GM23338 (cell line): ENCODE measurements around the gene ADIPOQ. TPM values are rescaled to one million over a fixed set of nuclear protein-coding genes. Genes with fewer than 3 reads are reported as not detected.

Source experiments
- ATAC-seq: fragments of 200-7000 bp; cut with Tn5 transposase; 3 replicates; pipeline ENCODE4 v1.9.1; 2020
- DNase-seq: peaks from one replicate; pipeline ENCODE4 v3.0.0-alpha.2; 2015; ENCODE audit warnings: low spot score
- H2AFZ ChIP-seq: fragments of 200-600 bp; sonication (generic); 2 replicates; pipeline ENCODE4 v1.8.0; 2016; ENCODE audit warnings: antibody characterized with exemption, mild to moderate bottlenecking, moderate library complexity
- H3F3A ChIP-seq: fragments of 200-600 bp; sonication (generic); replicated peaks from 2 replicates; pipeline ENCODE4 v1.8.0; 2017; ENCODE audit warnings: antibody characterized with exemption, mixed run types, low read depth
- H3K27ac ChIP-seq: fragments of 200-600 bp; sonication (generic); 2 replicates; pipeline ENCODE4 v1.6.1; 2016; ENCODE audit warnings: low read depth
- H3K27me3 ChIP-seq: fragments of 200-600 bp; sonication (generic); 2 replicates; pipeline ENCODE4 v1.8.0; 2016; ENCODE audit warnings: mild to moderate bottlenecking, mixed run types, moderate library complexity; ENCODE audit not compliant: insufficient read depth
- H3K36me3 ChIP-seq: fragments of 200-600 bp; sonication (generic); 2 replicates; pipeline ENCODE4 v1.8.0; 2016; ENCODE audit warnings: mild to moderate bottlenecking; ENCODE audit not compliant: insufficient read depth
- H3K4me1 ChIP-seq: fragments of 200-600 bp; sonication (generic); 2 replicates; pipeline ENCODE4 v1.8.0; 2016; ENCODE audit warnings: mild to moderate bottlenecking, moderate library complexity; ENCODE audit not compliant: insufficient read depth
- H3K4me2 ChIP-seq: fragments of 200-600 bp; sonication (generic); 2 replicates; pipeline ENCODE4 v1.7.1; 2017; ENCODE audit warnings: mixed run types
- H3K4me3 ChIP-seq: fragments of 200-600 bp; sonication (generic); 2 replicates; pipeline ENCODE4 v1.6.1; 2016; ENCODE audit warnings: mixed run types
- H3K79me2 ChIP-seq: fragments of 200-600 bp; sonication (generic); replicated peaks from 2 replicates; pipeline ENCODE4 v1.8.0; 2017; ENCODE audit warnings: mild to moderate bottlenecking; ENCODE audit not compliant: insufficient read depth
- H3K9me2 ChIP-seq: fragments of 200-600 bp; sonication (generic); 2 replicates; pipeline ENCODE4 v1.8.0; 2017; ENCODE audit not compliant: insufficient read depth
- H4K20me1 ChIP-seq: fragments of 200-600 bp; sonication (generic); replicated peaks from 2 replicates; pipeline ENCODE4 v1.8.0; 2017; ENCODE audit warnings: mild to moderate bottlenecking; ENCODE audit not compliant: insufficient read depth
- H3K27ac Mint-ChIP-seq: 2 replicates; pipeline ENCODE4 v1.8.0; 2020; ENCODE audit warnings: inconsistent platforms, mild to moderate bottlenecking, moderate library complexity, mixed read lengths
- H3K27me3 Mint-ChIP-seq: 3 replicates; pipeline ENCODE4 v1.8.0; 2022; ENCODE audit warnings: low read depth, mild to moderate bottlenecking, moderate library complexity, mixed read lengths, inconsistent platforms; ENCODE audit not compliant: insufficient read depth, poor library complexity
- H3K36me3 Mint-ChIP-seq: 3 replicates; pipeline ENCODE4 v1.8.0; 2021; ENCODE audit warnings: low read depth, mild to moderate bottlenecking, inconsistent platforms, moderate library complexity, mixed read lengths
- H3K4me1 Mint-ChIP-seq: 3 replicates; pipeline ENCODE4 v1.8.0; 2020; ENCODE audit warnings: mild to moderate bottlenecking, inconsistent platforms, mixed read lengths
- H3K4me3 Mint-ChIP-seq: 3 replicates; pipeline ENCODE4 v1.8.0; 2021; ENCODE audit warnings: moderate library complexity, mild to moderate bottlenecking, inconsistent platforms, mixed read lengths
- H3K9me3 Mint-ChIP-seq: 3 replicates; pipeline ENCODE4 v1.8.0; 2020; ENCODE audit warnings: moderate library complexity, mild to moderate bottlenecking, inconsistent platforms, mixed read lengths
- CTCF ChIP-seq, 2 experiments: fragments of 200-600 bp in 1 of 2; sonication (generic) in 1 of 2; conservative IDR thresholded peaks; 2 replicates each; pipeline versions ENCODE4 v1.5.1 to v1.6.1; 2016 to 2017; ENCODE audit warnings: antibody characterized with exemption in 2 of 2, low read depth in 2 of 2, mild to moderate bottlenecking in 2 of 2, moderate library complexity in 1 of 2
- EZH2phosphoT487 ChIP-seq: fragments of 200-600 bp; sonication (generic); IDR thresholded peaks from one replicate; pipeline ENCODE4 v1.8.1; 2018; ENCODE audit warnings: antibody characterized with exemption; ENCODE audit not compliant: unreplicated experiment
- JUNB ChIP-seq: IDR thresholded peaks from one replicate; pipeline ENCODE4 v1.6.1; 2016; ENCODE audit warnings: antibody characterized with exemption; ENCODE audit not compliant: unreplicated experiment
- NANOG ChIP-seq: IDR thresholded peaks from 2 replicates; pipeline ENCODE4 v1.6.1; 2016; ENCODE audit warnings: antibody characterized with exemption, borderline replicate concordance
- POLR2AphosphoS5 ChIP-seq: IDR thresholded peaks from 2 replicates; pipeline ENCODE4 v1.6.1; 2016; ENCODE audit warnings: antibody characterized with exemption, low read depth
- REST ChIP-seq: IDR thresholded peaks from one replicate; pipeline ENCODE4 v1.6.1; 2018; ENCODE audit warnings: antibody characterized with exemption; ENCODE audit not compliant: unreplicated experiment
- STAT1 ChIP-seq: IDR thresholded peaks from one replicate; pipeline ENCODE4 v1.6.1; 2016; ENCODE audit warnings: antibody characterized with exemption; ENCODE audit not compliant: unreplicated experiment
- ZNF114 ChIP-seq: fragments of 250-450 bp; sonication (Bioruptor Pico); IDR thresholded peaks from 2 replicates; pipeline ENCODE4 v1.5.0; 2020; ENCODE audit warnings: mild to moderate bottlenecking, moderate library complexity
- ZNF462 ChIP-seq: fragments of 250-450 bp; sonication (Bioruptor Pico); IDR thresholded peaks from 2 replicates; pipeline ENCODE4 v1.5.0; 2020; ENCODE audit warnings: mild to moderate bottlenecking, moderate library complexity
- long read RNA-seq: library from polyadenylated mRNA; unstranded; transcript quantifications from one replicate; pipeline ENCODE4 v2.0.0, GENCODE V29; 2020; ENCODE audit not compliant: unreplicated experiment
- polyA plus RNA-seq: library from polyadenylated mRNA; unstranded; fragments of >200 nt; fragmentation: Nextera tagmentation; extraction: Ambion mirVana; gene quantifications from 2 replicates; pipeline ENCODE4 v1.2.1, GENCODE V29; 2016
- total RNA-seq: library from RNA; depleted of rRNA; stranded (reverse); fragments of >200 nt; shearing (Covaris generic); gene quantifications from 2 replicates; pipeline ENCODE4 v1.2.3, GENCODE V29; 2014; rRNA removed

The ADIPOQ gene
- total RNA-seq (not detected in 2 replicates), polyA plus RNA-seq (not detected in 2 replicates)
- long read RNA-seq: 0 reads

- no peak for DNase-seq
- Histone ChIP-seq H3K4me3 (no peak within 1 kb of the TSS), H3K27ac (no peak within 1 kb of the TSS), H3K36me3 (no peaks in the 10 kb centered on the region), H3K79me2 (no peaks in the 10 kb centered on the region), H3K9me2 (no peaks in the 10 kb centered on the region), H4K20me1 (no peaks in the 10 kb centered on the region), H3K4me2 (no peak within 1 kb of the TSS), H2AFZ (no peak within 1 kb of the TSS; the same call in 1 of the 2 replicates), H3K27me3 (no peaks in the 10 kb centered on the region), H3K4me1 (no peaks in the 10 kb centered on the region), H3F3A (0 out of 2 replicates have a peak, but pooled peaks cover under 1% of the 10 kb centered on the region)
- H3K27ac Mint-ChIP-seq: no peak within 1 kb of the TSS
- no peak for TF ChIP-seq NANOG
- no peaks in the 10 kb centered on the region for H3K9me3 Mint-ChIP-seq
- peaks cover under 1% of the 10 kb centered on the region for H3K27me3 Mint-ChIP-seq
- no peak within 1 kb of the TSS for H3K4me3 Mint-ChIP-seq
- no peaks in the 10 kb centered on the region; the same call in 2 of the 3 replicates for H3K4me1 Mint-ChIP-seq
- no peaks in the 10 kb centered on the region for H3K36me3 Mint-ChIP-seq
- ATAC-seq: no peak
Measured at GRCh38 chr3:186842426-186843038, at the start of gene ADIPOQ. TSS of gene ADIPOQ (plus strand) at chr3:186842710. CDS start at chr3:186853059, 10,349 bp downstream.

- no peaks in the 10 kb centered on the region for H3K9me2 ChIP-seq
- no peaks in the 10 kb centered on the region for H3K27me3 ChIP-seq
- no peak overlapping the region for H3K4me3 ChIP-seq
- peaks cover 91% of the 10 kb centered on the region for H3K36me3 Mint-ChIP-seq
- no peak overlapping the region for H3K27ac ChIP-seq
- H3K79me2 ChIP-seq: peaks cover 16% of the 10 kb centered on the region; the same call in 1 of the 2 replicates
- ATAC-seq (no peak), DNase-seq (no peak)
- H3K27ac Mint-ChIP-seq: no peak overlapping the region
- H3K36me3 ChIP-seq: peaks cover 86% of the 10 kb centered on the region
- H2AFZ ChIP-seq: no peak overlapping the region
- no peaks in the 10 kb centered on the region for H3K4me1 Mint-ChIP-seq
- no peaks in the 10 kb centered on the region for H3K27me3 Mint-ChIP-seq
- H3F3A ChIP-seq: peaks cover 18% of the 10 kb centered on the region
- no peak overlapping the region for H3K4me2 ChIP-seq
- H3K4me3 Mint-ChIP-seq: no peak overlapping the region
- H3K4me1 ChIP-seq: no peaks in the 10 kb centered on the region
- no peaks in the 10 kb centered on the region for H3K9me3 Mint-ChIP-seq
- peaks cover 16% of the 10 kb centered on the region for H4K20me1 ChIP-seq
- TF ChIP-seq NANOG (no peak), ZNF462 (CRISPR knock-in tag) (no peak), CTCF (conservative IDR thresholded peaks at IDR 0.05; ENCODE audit: low read depth in 2 of 2) (no peak), EZH2phosphoT487 (no peak), POLR2AphosphoS5 (no peak), JUNB (no peak), REST (no peak), STAT1 (no peak), ZNF114 (CRISPR knock-in tag) (no peak)
Measured at GRCh38 chr3:186798239-186798874, 44.2 kb upstream of the ADIPOQ start.
